Activated B cell treated with CpG ODN at 0.5 μM for 24 hours (primary cell): ENCODE data around the gene TFEB. TPM values are rescaled to one million over a fixed set of nuclear protein-coding genes. Genes with fewer than 3 reads are reported as not detected.

Experiments
- ATAC-seq: fragments of 200-7000 bp; cut with Tn5 transposase; one replicate; pipeline ENCODE4 v1.10.0; 2021; ENCODE audit warnings: low read depth, mild to moderate bottlenecking, moderate library complexity
- CTCF ChIA-PET: fragments of 350-600 bp; sonication (Branson Sonifier 250); formaldehyde crosslinking; loops from one replicate; lab custom pipeline; 2021; ENCODE audit warnings: antibody characterized with exemption; lab: Charles Lee
- POLR2A ChIA-PET: fragments of 350-600 bp; sonication (Branson Sonifier 250); formaldehyde crosslinking; loops from one replicate; lab custom pipeline; 2021; ENCODE audit warnings: antibody characterized with exemption; lab: Charles Lee
- DNase-seq: peaks from one replicate; pipeline ENCODE4 v3.0.0; 2022
- H3K27ac Mint-ChIP-seq: one replicate; pipeline ENCODE4 v1.8.0; 2020; ENCODE audit warnings: mixed read lengths
- H3K27me3 Mint-ChIP-seq: one replicate; pipeline ENCODE4 v1.8.0; 2021; ENCODE audit warnings: mixed read lengths
- H3K36me3 Mint-ChIP-seq: one replicate; pipeline ENCODE4 v1.8.0; 2021; ENCODE audit warnings: low read depth, mixed read lengths
- H3K4me1 Mint-ChIP-seq: one replicate; pipeline ENCODE4 v1.8.0; 2021; ENCODE audit warnings: mixed read lengths
- H3K4me3 Mint-ChIP-seq: one replicate; pipeline ENCODE4 v1.8.0; 2020; ENCODE audit warnings: mild to moderate bottlenecking, mixed read lengths
- H3K9me3 Mint-ChIP-seq: one replicate; pipeline ENCODE4 v1.8.0; 2020; ENCODE audit warnings: mixed read lengths
- CTCF ChIP-seq: fragments of 200-600 bp; IDR thresholded peaks from one replicate; pipeline ENCODE4 v1.8.0; 2022; ENCODE audit warnings: antibody characterized with exemption, mild to moderate bottlenecking
- intact Hi-C: fragments of 100-400 bp; cut with micrococcal nuclease; formaldehyde crosslinking; loops from one replicate; pipeline ENCODE4 v1.15.1; 2024
- total RNA-seq: library from RNA; stranded (reverse); gene quantifications from 2 replicates; pipeline ENCODE4 v1.2.3, GENCODE V29; 2022

The TFEB gene
- total RNA-seq, 1 donor from 2014 or later: 203 TPM

DNA sequence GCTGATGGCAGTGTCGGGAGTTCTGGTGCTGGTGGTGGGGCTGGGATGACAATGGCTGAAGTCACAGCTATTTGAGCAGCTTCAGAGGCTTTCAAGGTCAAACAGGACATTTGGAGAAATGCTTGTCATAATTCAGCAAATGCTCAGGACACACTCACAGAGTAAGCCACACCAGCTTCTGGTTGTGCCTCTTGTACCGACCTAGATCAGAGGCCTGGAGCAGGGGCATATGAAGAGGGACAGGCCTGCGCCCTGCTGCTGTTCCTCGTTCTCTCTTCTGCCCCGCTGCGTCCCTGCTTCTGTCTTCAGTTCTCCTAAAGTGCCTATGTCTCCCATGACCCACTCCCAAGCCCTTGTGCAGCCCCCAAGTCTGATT is 12.7 kb upstream of the TFEB start:
- H3K4me3 Mint-ChIP-seq: no peak overlapping the region
- H3K4me1 Mint-ChIP-seq: no peaks in the 10 kb centered on the region
- no peak for DNase-seq
- ChIA-PET CTCF (no interaction called here), POLR2A (interaction anchor here (0.6 kb wide), 1 partner anchor 10 kb away, joined by 4 read pairs; no protein-coding TSS in a partner anchor)
- no peak overlapping the region for H3K27ac Mint-ChIP-seq
- no peak for TF ChIP-seq CTCF
- no peak for ATAC-seq
- H3K27me3 Mint-ChIP-seq: peaks cover 1% of the 10 kb centered on the region
- H3K36me3 Mint-ChIP-seq: no peaks in the 10 kb centered on the region
- H3K9me3 Mint-ChIP-seq: no peaks in the 10 kb centered on the region
- intact Hi-C loops: no loop called here

DNA sequence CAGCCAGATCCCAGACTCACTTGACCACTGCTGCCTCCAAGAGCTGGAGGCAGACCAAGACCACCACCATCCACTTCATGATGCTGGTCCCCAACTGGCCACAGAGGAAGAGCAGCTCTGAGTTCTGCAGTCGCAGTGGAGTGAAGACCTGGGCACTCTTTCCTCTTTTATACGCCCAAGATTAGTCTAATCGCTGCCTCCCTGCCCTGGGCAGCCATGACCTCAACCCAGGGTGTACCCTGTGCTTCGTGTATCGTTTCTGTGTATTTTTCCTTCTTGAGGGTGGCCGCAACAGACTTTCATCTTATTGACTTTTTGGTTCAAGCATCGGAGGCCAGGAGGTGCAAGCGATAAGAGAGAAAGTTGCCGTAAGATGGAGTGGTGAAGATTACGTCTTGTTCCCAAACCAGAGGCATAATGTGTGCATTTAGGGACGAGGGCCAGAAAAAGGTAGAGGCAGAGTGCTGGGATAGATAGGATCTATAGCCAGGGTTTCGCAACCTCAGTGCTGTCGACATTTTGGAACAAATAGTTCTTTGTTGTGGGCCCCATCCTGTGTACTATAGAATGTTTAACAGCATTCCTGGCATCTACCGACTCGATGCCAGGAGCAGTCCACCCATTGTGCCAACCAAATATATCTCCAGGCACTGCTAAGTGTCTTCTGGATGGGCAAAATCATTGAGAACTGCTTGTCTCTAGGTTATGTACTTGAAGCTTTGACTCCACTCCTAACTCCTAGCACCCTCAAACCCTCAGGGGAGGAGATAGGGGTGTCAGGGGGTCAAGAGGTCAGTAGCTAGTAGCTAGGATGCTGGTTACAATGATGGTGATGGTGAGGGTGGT is 12.1 kb upstream of the TFEB start, which contains the start of gene PGC:
TSS of gene PGC (minus strand) at position 142 of the 846 bp plus-strand sequence. CDS start at position 79, 63 bp downstream.
- no peak for TF ChIP-seq CTCF
- ChIA-PET CTCF (no interaction called here), POLR2A (interaction anchor here (0.6 kb wide), 1 partner anchor 10 kb away, joined by 4 read pairs; no protein-coding TSS in a partner anchor)
- ATAC-seq (no peak), DNase-seq (no peak)
- no peaks in the 10 kb centered on the region for H3K36me3 Mint-ChIP-seq
- H3K4me1 Mint-ChIP-seq: no peaks in the 10 kb centered on the region
- no peaks in the 10 kb centered on the region for H3K27me3 Mint-ChIP-seq
- H3K27ac Mint-ChIP-seq: no peak within 1 kb of the TSS
- H3K9me3 Mint-ChIP-seq: no peaks in the 10 kb centered on the region
- no peak within 1 kb of the TSS for H3K4me3 Mint-ChIP-seq
- intact Hi-C loops: no loop called here

DNA sequence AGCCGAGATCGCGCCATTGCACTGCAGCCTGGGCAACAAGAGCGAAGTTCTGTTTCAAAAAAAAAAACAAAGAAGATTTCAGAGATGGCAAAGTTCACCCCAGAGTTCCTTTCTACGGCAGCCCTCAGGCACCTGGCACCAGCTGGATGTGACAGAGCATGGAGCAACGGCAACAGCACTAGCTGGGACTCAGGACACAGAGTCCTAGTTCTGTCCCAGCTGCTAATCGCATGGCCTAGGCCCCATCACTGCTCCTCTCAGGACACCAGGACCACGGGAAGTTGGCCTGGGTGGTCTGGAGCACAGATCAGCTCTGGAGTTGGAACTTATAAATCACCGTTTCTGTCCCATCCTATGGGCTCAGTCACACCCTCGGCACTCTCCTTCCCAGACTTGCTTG is 10.7 kb upstream of the TFEB start:
- ChIA-PET CTCF (no interaction called here), POLR2A (no interaction called here)
- no peak for TF ChIP-seq CTCF
- intact Hi-C loops: no loop called here
- ATAC-seq (no peak), DNase-seq (no peak)
- Mint-ChIP-seq H3K4me3 (no peak overlapping the region), H3K27ac (no peak overlapping the region), H3K9me3 (no peaks in the 10 kb centered on the region), H3K27me3 (no peaks in the 10 kb centered on the region), H3K36me3 (no peaks in the 10 kb centered on the region), H3K4me1 (no peaks in the 10 kb centered on the region)

DNA sequence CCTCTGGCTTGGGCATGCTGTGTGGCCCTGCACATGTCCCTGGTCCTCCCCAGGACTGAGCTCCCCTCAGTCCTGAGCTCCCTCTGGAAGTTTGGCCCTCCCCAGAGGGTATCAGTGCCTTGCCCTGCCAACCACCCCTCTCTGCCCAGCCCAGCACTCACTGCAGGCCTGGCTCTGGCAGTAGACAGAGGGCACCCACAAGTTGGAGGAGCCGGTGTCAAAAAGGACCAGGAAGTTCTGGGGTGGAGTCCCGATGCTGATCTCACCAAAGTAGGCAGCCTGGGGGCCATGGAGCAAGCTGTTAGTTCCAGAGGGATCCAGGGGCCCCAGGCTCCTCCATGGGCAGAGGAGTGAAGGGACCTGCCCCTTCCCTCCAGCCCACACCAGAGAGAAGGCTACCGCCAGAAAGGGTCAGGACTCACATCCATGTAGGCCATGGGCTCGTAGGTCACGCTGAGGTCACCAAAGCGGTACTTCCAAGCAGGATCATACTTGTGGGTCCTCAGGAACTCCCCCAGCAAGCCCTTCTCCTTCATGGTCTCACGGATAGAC is 8.9 kb upstream of the TFEB start:
- H3K36me3 Mint-ChIP-seq: no peaks in the 10 kb centered on the region
- DNase-seq (no peak), ATAC-seq (no peak)
- no peak for TF ChIP-seq CTCF
- no peak overlapping the region for H3K27ac Mint-ChIP-seq
- intact Hi-C loops: no loop called here
- POLR2A ChIA-PET: no interaction called here
- H3K4me1 Mint-ChIP-seq: no peaks in the 10 kb centered on the region
- CTCF ChIA-PET: no interaction called here
- no peaks in the 10 kb centered on the region for H3K27me3 Mint-ChIP-seq
- no peak overlapping the region for H3K4me3 Mint-ChIP-seq
- no peaks in the 10 kb centered on the region for H3K9me3 Mint-ChIP-seq
